HFFc6 (cell line): ENCODE measurements around the gene TADA2B. TPM values are rescaled to one million over a fixed set of nuclear protein-coding genes. Genes with fewer than 3 reads are reported as not detected.

Source experiments
- DNase-seq: peaks from one replicate; pipeline ENCODE4 v3.0.0-alpha.2; 2018
- H3K27ac Mint-ChIP-seq: 2 replicates; pipeline ENCODE4 v1.8.0; 2020; ENCODE audit warnings: mild to moderate bottlenecking, mixed read lengths
- H3K27me3 Mint-ChIP-seq: 2 replicates; pipeline ENCODE4 v1.8.0; 2021; ENCODE audit warnings: mild to moderate bottlenecking, moderate library complexity, mixed read lengths; ENCODE audit not compliant: insufficient read depth
- H3K36me3 Mint-ChIP-seq: 2 replicates; pipeline ENCODE4 v1.8.0; 2021; ENCODE audit warnings: low read depth, mixed read lengths
- H3K4me1 Mint-ChIP-seq: 2 replicates; pipeline ENCODE4 v1.8.0; 2020; ENCODE audit warnings: low read depth, mixed read lengths
- H3K4me3 Mint-ChIP-seq: 2 replicates; pipeline ENCODE4 v1.8.0; 2020; ENCODE audit warnings: mild to moderate bottlenecking, moderate library complexity, mixed read lengths
- H3K9me3 Mint-ChIP-seq: 2 replicates; pipeline ENCODE4 v1.8.0; 2020; ENCODE audit warnings: mild to moderate bottlenecking, mixed read lengths
- CTCF ChIP-seq: fragments of 200-600 bp; sonication (generic); IDR thresholded peaks from 2 replicates; pipeline ENCODE4 v1.5.0; 2021; ENCODE audit warnings: antibody characterized with exemption, mild to moderate bottlenecking
- total RNA-seq, 6 experiments: library from RNA; stranded (reverse); fragmentation: NEBNext Ultra II Directional; extraction: Animal tissue kit (Norgen Biotek cat#: 25700); gene quantifications; 2 replicates in 1 of 6; 3 replicates in 5 of 6; pipeline ENCODE4 v1.2.3, GENCODE V29; 2021

TADA2B gene
- total RNA-seq, 6 experiments from 2014 or later: 15.5 to 19.9 (median 17.9) TPM

- Mint-ChIP-seq H3K4me3 (peak overlapping the region; percentile 96), H3K27ac (peak overlapping the region; percentile 80), H3K4me1 (peaks cover 16% of the 10 kb centered on the region), H3K9me3 (no peaks in the 10 kb centered on the region), H3K27me3 (peaks cover 31% of the 10 kb centered on the region), H3K36me3 (no peaks in the 10 kb centered on the region)
- TF ChIP-seq CTCF: no peak; the same call in 1 of the 2 replicates
- DNase-seq: peak; percentile 63
These were observed 59.9 kb downstream of the TADA2B start for GRCh38 chr4:7103031-7103606.

GRCh38 chr4:7103607-7104365 lies 60.6 kb downstream of the TADA2B start:
- DNase-seq: no peak

GRCh38 chr4:7104366-7105031 lies 61.3 kb downstream of the TADA2B start:
- Mint-ChIP-seq H3K27ac (no peak overlapping the region), H3K9me3 (no peaks in the 10 kb centered on the region), H3K36me3 (no peaks in the 10 kb centered on the region), H3K27me3 (peaks cover 24% of the 10 kb centered on the region), H3K4me3 (no peak overlapping the region), H3K4me1 (peaks cover 16% of the 10 kb centered on the region)
- no peak for DNase-seq
- TF ChIP-seq CTCF: no peak

More at GRCh38 chr4:7103607-7104365, 60.6 kb downstream of the TADA2B start:
- peak overlapping the region; percentile 96 for H3K4me3 Mint-ChIP-seq
- H3K9me3 Mint-ChIP-seq: no peaks in the 10 kb centered on the region
- no peak overlapping the region for H3K27ac Mint-ChIP-seq
- peaks cover 26% of the 10 kb centered on the region for H3K27me3 Mint-ChIP-seq
- H3K4me1 Mint-ChIP-seq: peaks cover 16% of the 10 kb centered on the region
- TF ChIP-seq CTCF: no peak
- no peaks in the 10 kb centered on the region for H3K36me3 Mint-ChIP-seq

GRCh38 chr4:7105276-7105675 lies 62.1 kb downstream of the TADA2B start:
- Mint-ChIP-seq H3K27me3 (peaks cover 24% of the 10 kb centered on the region), H3K4me3 (no peak overlapping the region), H3K4me1 (peaks cover 16% of the 10 kb centered on the region), H3K36me3 (0 out of 2 replicates have a peak, but pooled peaks cover 3% of the 10 kb centered on the region), H3K9me3 (no peaks in the 10 kb centered on the region), H3K27ac (no peak overlapping the region)
- no peak for TF ChIP-seq CTCF
- DNase-seq: no peak

GRCh38 chr4:7107166-7107905 lies 64.2 kb downstream of the TADA2B start:
- H3K9me3 Mint-ChIP-seq: no peaks in the 10 kb centered on the region
- H3K4me3 Mint-ChIP-seq: no peak overlapping the region
- peaks cover 25% of the 10 kb centered on the region for H3K27me3 Mint-ChIP-seq
- no peak for TF ChIP-seq CTCF
- H3K36me3 Mint-ChIP-seq: 0 out of 2 replicates have a peak, but pooled peaks cover 4% of the 10 kb centered on the region
- H3K27ac Mint-ChIP-seq: no peak overlapping the region
- DNase-seq: no peak
- H3K4me1 Mint-ChIP-seq: peaks cover 12% of the 10 kb centered on the region
